Measurements from ENCODE around the gene GPC1.

GRCh38 chr2:240397924-240398645, 37.4 kb upstream of the GPC1 start:
- no peak for TF ChIP-seq POLR2A (IDR thresholded peaks at IDR 0.05; ENCODE audit: low read depth, low read length)
- TF ChIP-seq POLR2AphosphoS5 (IDR thresholded peaks at IDR 0.05; ENCODE audit: low read depth, low read length) = no peak
- no peak for TF ChIP-seq TAF1 (IDR thresholded peaks at IDR 0.05; ENCODE audit: low read depth, low read length)

All from GM12891 (cell line).